Measurements from ENCODE around the gene ZNF786.
A peak's percentile ranks its signal among the peaks of the same experiment; 100 is the strongest.
"Not testable (repeated sequence)": the region's sequence is repeated elsewhere in the genome, so short reads cannot be mapped to it uniquely, and the experiment has no call there.

The ZNF786 gene

DNA sequence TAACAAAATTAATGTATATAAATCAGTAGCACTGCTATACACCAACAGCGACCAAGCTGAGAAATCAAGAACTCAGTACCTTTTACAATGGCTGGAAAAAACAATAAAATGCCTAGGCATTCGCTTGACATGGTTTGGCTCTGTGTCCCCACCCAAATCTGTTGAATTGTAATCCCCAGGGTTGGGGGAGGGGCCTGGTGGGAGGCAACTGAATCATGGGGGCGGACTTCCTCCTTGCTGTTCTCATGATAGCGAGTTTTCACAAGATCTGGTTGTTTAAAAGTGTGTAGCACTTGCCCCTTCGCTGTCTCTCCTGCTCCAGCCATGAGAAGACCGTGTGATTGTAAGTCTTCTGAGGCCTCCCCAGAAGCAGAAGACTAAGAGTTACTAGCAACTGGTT lies 8.6 kb downstream of the ZNF786 start:
- DNase-seq = no peak

DNA sequence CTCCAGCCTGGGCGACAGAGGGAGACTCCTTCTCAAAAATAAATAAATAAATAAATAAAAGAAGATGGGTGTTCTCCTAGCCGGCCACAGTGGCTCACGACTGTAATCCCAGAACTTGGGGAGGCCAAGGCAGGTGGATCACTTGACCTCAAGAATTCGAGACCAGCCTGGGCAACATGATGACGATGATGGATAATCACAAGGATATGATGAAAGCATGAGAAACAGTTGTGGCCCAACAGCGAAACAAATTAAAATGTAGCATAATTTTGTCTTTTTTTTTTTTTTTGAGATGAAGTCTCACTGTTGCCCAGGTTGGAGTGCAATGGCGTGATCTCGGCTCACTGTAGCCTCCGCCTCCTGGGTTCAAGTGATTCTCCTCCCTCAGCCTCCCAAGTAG lies 12.9 kb downstream of the ZNF786 start:
- DNase-seq = no peak

DNA sequence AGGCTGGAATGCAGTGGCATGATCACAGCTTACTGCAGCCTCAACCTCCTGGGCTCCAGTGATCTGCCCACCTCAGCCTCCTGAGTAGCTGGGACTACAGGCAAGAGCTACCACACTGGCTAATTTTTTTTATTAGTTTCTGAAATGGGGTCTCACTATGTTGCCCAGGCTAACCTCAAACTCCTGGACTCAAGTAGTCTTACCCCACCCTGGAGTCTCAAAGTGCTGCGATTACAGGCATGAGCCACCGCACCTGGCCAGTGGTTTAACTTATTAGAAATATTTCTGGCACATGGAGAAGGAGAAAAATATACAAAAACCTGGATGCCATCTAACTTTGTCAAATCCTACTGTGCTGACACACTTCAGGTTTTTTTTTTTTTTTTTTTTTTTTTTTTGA lies 15.2 kb downstream of the ZNF786 start:
- DNase-seq = no peak

DNA sequence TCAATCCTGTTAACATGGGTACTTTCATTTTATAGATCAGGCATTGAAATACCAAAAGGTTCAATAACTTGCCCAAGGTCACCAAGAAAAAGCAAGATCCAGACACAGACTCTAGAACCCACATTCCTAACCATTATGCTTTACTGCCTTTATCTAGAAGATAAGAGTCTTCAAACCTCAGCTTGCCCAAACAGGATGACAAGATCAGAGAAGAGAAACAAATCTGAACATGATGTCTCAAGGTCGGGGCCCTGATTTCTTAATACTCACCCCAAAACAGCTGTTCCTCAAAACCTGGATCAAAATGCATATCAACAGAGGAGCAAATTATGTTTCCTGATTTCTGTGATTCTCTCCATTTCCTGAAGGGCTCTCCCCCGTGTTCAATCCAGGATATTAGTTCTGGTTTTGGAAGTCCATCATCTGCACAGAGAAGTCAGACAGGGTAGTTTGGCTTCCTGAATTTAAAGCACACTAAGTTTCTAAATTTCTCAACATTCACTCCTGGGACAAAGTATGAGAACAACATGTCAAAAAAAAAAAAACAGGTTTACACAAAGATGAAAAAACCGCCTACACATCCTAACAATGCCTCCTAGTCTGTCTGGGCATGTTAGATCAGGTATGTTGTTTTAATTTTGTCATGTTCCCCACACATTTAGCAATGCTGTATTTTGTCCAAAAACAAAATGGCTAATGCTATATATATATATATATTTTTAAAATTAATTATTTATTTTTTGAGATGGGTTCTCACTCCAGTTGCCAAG lies 16.2 kb downstream of the ZNF786 start:
- DNase-seq = no peak

DNA sequence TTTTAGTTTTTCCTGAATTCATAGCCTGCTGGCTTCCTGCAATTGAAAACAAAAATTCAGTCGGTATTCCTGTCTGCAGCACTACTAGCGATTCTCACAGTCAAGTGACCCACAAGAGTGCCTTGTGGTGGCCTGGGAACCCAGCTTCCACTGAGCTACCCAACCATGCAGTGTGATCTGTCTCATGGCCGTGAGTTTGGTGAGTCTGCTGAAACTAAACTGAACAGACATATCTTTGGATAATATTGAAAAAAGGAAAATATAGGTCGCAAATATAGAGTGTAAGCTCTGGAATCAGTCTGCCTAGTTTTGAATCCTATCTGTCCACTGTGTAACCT lies 18.1 kb downstream of the ZNF786 start:
- no peak for DNase-seq

DNA sequence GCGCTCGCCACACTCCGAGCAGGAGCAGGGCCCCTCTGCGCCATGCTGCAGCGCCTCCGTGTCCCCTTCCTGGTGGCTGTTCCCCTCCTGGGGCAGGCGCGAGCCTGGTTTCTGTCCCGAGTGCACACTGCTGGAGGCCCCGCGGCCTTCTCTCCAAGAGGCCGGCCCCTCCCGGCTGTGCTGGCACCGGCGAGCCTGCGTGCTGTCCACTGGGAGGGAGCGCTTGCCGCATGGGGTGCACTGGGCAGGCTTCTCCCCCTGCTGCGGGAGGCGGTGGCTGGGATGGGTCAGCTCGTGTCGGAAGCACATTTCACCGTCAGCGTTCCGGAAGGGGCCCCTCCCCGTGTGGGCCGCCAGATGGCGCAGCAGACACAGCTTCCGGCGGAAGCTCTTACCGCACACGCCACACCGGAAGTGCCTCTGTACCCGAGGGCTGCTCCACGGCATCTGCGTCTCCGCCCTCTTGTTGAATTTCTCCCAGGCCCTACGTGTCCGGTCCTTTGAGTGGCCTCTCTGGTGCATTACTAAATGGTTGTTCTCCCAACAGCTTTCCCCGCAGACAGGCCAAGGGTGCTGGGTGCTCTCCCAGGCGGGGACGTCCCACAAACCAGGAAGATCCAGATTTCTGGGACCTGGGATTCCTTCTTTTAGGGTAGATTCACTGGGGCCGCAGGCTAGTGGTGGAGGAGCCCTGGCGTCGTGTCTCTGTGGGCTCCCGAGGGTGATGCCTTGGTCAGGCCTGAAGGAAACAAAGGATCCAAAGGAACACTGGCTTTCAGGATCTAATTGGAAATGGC lies 18.7 kb downstream of the ZNF786 start:
- DNase-seq = peak; percentile 55 to 64

DNA sequence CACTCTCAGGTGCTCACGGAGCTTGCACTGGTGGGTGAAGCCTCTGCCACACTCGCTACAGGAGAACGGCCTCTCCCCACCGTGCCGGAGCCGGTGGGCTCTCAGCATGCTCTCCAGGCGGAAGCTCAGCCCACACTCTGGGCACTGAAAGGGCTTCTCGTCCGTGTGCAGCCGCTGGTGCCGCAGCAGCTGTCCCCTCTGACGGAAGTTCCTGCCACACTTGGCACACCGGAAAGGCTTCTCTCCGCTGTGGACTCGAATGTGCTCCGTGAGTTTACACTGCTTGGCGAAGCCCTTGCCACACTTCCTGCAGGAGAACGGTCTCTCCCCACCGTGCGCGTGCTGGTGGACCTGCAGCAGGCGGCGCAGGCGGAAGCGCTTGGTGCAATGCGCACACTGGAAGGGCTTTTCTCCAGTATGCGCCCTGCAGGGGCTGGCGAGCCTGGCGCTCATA lies 19.3 kb downstream of the ZNF786 start:
- no peak for DNase-seq

DNA sequence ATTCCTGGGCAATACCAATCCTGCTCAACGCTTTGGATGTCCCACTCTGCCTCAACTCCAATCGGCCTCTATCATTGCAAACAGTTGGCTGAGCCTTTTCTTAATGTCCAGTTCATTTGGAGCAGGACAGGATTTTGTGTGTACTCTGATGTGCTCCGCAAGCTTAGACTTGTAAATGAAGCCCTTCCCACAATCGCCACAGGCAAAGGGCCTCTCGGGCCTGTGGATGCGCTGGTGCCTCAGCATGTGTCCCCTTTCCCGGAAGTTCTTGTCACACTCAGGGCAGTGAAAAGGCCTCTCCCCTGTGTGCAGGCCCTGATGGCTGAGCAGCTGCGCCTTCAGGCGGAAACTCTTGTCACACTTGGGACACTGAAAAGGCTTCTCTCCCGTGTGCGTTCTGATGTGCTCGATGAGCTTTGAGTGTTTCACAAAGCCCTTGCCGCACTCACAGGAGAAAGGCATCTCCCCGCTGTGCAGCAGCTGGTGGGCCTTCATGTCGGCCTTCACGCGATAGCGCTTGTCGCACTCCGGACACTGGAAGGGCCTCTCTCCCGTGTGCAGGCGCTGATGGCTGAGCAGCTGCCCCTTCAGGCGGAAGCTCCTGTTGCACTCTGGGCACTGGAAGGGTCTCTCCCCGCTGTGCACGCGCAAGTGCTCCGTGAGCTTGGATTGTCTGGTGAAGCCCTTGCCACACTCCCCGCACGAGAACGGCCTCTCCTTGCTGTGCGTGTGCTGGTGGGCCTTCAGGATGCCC lies 20.0 kb downstream of the ZNF786 start:
- DNase-seq = no peak

DNA sequence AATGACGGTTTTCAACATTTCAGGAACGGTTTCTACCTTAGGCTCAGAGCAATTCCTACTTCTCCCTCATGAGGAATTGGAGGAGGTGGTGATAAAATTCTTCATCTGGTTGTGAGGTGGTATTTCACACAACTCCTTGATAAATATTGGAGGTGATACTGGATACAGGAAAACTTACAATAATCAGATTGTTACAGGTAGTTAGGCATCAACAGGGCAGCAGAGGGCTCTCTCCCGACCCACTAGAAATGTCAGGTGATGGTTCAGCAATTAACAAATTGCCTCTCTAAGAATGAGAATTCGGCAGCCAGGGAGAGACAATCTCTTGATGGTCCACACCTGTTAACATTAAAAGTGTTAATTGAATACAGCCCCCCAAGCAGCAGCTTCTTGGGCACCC lies 22.6 kb downstream of the ZNF786 start:
- DNase-seq = no peak

DNA sequence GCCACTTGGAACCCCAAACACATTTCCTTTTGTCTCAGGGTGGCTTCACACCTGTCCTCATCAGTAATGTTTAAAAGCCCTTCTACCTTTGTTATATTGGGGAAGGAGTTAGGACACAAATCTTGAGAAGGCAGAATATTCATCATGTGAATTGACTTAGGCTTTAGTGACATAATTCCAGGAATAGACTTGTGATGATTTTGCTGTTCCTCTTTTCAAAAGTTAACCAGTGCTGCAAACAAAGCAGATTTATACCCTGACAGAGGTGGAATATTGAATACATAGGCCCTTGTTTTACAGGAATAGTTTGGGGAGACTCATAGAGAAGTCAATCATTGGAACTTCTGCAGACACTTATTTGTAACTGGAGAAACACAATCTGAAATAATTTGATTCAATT lies 27.0 kb downstream of the ZNF786 start:
- DNase-seq = no peak

DNA sequence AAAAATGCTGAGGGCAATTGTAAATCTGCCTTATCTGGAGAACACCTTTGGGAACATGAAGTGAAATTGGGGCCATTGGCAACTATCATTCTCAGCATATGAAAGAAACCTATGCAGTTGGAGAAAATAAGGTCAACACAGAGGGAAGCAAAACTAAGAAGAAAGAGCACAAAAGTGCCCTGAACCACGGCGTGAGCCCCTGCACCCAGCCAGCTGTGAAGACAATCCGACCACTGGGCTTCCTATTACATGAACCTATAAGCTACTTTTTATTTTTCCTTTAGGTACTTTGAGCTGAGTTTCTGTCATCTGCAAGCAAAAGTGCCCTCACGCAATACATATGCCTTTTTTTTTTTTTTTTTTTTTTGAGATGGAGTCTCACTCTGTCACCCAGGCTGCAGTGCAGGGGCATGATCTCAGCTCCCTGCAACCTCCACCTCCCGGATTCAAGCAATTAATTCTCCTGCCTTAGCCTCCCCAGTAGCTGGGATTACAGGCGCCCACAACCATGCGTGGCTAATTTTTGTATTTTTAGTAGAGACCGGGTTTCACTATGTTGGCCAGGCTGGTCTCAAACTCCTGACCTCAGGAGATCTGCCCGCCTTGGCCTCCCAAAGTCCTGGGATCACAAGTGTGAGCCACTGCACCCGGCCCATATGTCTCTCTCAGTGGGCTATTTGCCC lies 28.2 kb downstream of the ZNF786 start:
- DNase-seq = not testable (repeated sequence)

DNA sequence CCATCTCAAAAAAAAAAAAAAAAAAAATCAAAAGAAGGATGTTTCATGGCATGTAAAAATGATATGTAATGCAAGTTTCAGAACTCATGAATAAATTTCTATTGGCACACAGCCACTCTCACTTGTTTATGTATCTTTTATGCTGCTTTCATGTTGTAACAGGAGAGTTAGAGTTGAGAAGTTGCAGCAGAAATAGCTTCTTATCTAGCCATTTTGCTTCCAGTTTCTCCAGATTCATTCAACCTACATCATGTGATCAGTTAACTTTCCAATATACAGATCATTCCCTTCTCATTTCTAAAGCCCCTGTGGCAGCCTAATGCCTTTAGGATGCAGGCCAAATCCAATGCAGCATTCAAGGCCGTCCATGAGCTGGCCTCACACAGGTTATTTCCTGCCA lies 30.4 kb downstream of the ZNF786 start:
- no peak for DNase-seq

DNA sequence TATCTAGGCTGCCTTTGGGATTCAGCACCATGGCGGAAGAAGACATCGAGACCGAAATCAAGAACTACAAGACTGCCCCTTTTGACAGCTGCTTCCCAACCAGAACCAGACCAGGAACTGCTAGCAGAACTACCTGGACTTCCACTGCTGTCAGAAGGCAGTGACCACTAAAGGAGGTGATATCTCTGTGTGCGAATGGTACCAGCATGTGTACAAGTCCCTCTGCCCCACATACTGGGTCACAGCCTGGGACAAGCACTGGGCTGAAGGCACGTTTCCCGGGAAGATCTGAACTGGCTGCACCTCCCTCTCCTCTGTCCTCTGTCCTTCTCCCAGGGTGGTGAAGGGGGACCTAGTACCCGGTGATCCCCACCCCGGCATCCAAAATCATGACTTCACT lies 36.6 kb downstream of the ZNF786 start:
- no peak for DNase-seq

DNA sequence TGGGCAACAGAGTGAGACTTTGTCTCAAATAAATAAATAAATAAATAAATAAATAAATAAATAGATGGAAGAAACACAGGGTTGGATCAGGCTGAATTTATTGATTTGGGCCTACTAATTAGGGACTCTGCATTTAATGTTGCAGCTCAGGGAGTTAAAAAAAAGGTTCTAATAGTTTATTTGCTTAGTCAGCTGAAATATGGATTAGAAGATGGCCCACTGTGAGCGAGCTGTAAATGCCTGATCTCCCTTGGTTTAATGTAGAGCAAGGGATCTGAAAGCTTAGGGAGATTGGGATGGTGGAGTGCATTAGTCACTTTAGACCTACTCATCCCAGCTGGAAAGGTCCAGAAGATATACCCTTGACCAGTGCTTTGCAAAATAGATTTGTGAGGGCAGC lies 37.1 kb downstream of the ZNF786 start:
- no peak for DNase-seq

DNA sequence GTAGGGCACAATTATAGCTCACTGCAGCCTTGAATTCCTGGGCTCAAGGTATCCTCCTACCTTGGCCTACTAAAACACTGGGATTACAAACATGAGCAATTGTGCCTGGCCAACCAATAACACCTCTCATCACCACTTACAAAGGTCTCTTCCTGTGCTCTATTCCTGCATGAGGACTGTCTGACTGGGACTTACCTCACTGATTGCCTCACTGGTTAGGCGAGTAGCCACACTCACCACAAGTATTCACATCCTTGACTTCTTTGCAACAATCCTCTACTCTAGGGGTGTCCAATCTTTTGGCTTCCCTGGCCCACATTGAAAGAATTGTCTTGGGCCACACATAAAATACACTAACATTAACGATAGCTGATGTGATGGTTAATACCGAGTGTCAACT lies 39.6 kb downstream of the ZNF786 start:
- no peak for DNase-seq

DNA sequence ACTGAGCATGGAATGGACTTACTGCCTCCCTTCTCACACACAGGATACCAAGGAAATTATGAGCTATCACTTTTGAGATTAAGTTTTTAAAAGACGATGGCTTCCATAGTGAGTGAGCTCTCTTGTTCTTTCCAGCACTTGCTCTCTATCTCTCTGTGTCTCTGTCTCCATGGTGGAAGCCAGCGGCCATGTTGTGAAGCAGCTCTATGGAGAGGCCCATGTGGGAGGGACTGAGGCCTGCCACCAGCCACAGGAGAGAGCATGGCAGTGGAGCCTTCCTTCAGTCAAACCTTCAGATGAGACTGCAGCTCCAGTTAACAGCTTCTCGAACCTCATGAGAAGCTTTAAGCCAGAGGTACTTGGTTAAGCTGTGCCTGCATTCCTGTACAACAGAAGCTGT lies 41.7 kb downstream of the ZNF786 start:
- no peak for DNase-seq

DNA sequence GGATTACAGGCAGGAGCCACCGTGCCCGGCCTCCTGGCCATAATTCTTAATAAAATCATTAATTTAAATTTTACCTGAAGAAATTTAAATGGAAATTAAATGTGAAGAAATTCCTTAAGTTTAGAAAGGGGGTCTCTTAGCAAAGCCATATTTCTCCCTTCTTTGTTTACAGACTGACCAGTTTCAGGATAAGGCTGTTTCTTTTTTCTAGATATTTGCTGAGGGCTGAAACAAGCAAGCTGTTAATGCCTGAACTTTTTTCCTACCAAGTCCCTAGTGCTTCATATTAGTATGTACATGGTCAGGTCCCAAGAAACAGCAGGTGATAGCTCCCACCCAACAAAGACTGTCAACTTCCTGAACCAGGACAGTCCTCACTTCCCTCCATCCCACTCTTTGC lies 44.1 kb downstream of the ZNF786 start:
- DNase-seq = no peak

DNA sequence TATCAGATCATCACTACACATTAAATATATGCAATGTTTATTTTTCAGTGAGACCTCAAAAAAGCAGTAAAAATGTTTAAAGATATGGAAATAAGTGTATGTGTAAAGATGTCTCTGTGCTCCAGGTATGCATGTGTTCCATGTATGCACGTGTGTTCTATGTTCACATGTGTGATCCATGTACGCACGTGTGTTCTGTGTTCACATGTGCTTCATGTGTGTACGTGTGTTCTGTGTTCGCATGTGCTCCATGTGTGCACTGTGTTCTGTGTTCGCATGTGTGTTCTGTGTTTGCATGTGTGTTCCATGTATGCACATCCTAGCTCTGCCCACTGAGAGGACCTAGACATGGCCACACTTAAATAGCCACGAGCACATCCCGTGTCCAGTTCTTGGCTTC lies 46.6 kb downstream of the ZNF786 start:
- no peak for DNase-seq

DNA sequence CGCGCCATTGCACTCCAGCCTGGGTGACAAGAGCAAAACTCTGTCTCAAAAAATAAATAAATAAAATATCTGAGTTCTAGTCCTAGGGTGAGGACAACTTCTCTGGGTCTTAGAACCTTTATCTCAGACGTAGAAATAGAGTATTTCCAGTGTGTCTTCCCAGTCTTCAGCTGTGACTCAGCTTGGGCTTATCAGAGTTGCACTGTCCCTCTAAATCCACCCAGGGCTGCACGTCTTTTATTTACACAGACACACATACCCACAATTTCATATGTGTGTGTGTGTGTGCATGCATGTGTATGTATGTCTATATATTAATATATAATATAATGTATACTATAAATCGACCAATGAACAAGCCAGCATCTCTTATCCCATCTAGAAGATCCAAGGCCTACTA lies 49.2 kb downstream of the ZNF786 start:
- DNase-seq = no peak

DNA sequence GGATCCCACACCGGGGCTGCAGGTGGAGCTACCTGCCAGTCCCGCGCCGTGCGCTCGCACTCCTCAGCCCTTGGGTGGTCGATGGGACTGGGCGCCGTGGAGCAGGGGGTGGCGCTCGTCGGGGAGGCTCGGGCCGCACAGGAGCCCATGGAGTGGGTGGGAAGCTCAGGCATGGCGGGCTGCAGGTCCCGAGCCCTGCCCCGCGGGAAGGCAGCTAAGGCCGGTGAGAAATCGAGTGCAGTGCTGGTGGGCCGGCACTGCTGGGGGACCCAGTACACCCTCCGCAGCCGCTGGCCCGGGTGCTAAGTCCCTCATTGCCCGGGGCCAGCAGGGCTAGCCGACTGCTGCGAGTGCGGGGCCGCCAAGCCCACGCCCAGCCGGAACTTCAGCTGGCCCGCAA lies 51.9 kb downstream of the ZNF786 start:
- not testable (repeated sequence) for DNase-seq

DNA sequence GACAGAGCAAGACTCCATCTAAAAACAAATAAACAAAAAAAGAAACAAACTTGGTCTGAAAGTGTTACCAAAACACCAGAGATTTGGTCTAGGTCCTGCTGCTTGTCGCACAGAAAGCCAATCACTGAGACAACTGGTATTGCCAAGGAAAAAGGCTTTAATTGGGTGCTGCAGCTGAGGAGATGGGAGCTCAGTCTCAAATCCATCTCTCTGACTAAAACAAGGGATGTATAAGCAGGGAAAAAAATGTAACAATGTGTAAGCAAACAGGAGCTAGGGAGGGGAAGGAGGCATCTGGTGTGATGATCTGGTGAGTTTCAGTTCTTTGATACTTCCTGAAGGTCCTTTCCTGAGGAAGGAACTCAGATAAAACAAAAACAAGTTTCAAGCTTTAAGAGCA lies 53.8 kb downstream of the ZNF786 start:
- DNase-seq = no peak

DNA sequence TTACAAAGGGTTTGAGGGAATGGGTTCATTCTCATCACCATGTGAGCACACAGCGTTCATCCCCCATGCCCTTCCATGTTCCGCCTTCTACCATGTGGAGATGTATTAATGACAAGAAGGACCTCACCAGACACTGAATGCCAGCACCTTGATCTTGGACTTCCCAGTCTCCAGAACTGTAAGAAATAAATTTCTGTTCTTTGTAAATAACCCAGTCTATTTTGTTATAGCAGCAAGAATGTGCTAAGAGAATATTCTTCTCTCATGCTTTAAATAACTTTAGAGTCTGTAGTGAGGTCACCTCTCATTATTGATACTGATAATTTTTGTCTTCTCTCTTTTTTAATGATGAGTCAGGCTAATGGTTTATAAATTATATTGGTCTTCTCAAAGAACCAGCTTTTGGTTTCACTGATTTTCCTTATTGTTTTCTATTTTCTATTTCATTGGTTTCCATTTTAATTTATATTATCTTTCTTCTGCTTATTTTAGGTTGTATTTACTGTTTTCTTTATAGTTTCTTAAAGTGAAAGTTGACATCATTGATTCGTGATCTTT lies 59.1 kb downstream of the ZNF786 start:
- DNase-seq = no peak

DNA sequence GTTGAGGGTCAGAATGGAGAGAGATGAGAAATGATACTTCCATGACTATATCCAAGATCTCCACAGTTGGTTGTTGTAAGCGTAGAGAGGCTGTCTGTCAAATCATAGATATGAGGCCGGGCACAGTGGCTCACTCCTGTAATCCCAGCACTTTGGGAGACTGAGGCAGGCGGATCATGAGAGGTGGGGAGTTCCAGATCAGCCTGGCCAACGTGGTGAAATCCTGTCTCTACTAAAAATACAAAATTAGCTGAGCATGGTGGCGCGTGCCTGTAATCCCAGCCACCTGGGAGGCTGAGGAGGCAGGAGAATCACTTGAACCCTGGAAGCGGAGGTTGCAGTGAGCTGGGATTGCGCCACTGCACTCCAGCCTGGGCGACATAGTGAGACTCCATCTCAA lies 60.1 kb downstream of the ZNF786 start:
- DNase-seq = not testable (repeated sequence)
